GM12892 (cell line): Measurements from ENCODE around the gene MYBPC3.

ENCODE experiments used
- POLR2A ChIP-seq: IDR thresholded peaks from 2 replicates; pipeline ENCODE4 v1.6.1; 2011; ENCODE audit warnings: low read depth, low read length, control low read depth
- POLR2AphosphoS5 ChIP-seq: IDR thresholded peaks from 2 replicates; pipeline ENCODE4 v1.6.1; 2011; ENCODE audit warnings: low read depth, low read length, control low read depth

GRCh38 chr11:47324520-47324919, 28.0 kb downstream of the MYBPC3 start:
- TF ChIP-seq POLR2A (no peak), POLR2AphosphoS5 (no peak)
